GM21367 (cell line): Measurements from ENCODE around the gene USP24.
"Not testable (repeated sequence)": the region's sequence is repeated elsewhere in the genome, so short reads cannot be mapped to it uniquely, and the experiment has no call there.

Experiments
- ATAC-seq: cut with Tn5 transposase; IDR thresholded peaks from one replicate; pipeline ENCODE4 v1.9.1; 2021; ENCODE audit not compliant: unreplicated experiment

Gene USP24

DNA sequence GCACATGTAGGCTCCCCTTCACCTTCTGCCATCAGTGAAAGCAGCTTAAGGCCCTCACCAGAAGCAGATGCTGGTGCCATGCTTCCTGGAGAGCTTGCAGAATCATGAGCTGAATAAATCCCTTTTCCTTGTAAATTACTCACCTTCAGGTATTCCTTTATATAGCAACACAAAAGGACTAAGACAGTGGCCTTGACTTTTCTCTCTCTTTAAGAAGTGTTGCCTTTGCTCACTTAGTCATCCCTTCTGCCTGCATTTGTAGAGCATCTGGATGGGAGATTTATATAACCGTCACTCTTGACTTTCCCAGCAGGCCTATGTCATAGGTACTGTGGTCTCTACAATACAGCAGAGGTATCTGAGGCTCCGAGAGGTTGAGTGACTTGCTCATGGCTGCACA, 172.2 kb downstream of the USP24 start:
- no peak for ATAC-seq

DNA sequence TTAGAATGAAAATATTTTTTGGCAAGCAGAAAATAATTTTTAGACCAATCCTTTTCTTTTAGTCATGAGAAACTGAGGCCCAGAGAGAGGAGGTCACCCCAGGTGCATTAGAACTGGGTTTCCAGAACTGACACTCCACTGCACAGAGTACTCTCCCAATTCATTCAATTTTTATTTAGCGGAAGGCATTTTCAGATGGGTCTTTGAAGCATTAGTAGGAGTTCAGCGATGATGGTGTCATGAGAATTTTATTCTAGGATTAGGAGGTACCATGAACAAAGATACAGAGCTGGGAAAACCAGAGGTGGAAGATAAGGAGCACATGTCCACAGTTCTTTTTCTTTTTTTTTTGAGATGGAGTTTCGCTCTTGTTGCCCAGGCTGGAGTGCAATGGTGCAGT, 173.6 kb downstream of the USP24 start:
- ATAC-seq = no peak

DNA sequence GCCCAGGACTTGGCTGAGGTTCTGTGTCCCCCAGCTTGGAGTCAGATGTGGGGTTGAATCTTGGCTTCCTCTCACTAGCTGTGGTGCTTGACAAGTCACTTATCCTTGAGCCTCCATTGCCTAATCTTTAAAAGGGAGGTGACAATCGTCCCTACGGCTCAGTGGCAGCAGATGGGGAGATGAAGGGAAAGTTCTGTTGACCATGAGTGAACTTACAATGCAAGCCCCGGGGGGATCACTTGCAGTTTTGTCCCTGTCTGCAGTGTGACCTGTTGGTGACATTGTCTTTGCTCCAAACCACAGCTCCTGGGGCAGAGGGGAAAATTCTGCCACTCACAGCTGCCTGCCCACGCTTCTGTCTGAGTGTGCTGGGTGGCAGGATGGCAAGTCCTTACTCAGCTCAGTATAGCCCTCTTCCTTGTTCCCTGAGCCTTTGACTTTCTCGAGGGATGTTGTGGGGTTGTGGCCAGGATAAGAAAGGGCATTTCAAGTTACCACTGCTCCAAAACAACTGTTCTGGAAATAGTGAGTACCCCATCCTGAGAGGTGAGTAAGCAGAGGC, 174.2 kb downstream of the USP24 start:
- ATAC-seq = no peak

DNA sequence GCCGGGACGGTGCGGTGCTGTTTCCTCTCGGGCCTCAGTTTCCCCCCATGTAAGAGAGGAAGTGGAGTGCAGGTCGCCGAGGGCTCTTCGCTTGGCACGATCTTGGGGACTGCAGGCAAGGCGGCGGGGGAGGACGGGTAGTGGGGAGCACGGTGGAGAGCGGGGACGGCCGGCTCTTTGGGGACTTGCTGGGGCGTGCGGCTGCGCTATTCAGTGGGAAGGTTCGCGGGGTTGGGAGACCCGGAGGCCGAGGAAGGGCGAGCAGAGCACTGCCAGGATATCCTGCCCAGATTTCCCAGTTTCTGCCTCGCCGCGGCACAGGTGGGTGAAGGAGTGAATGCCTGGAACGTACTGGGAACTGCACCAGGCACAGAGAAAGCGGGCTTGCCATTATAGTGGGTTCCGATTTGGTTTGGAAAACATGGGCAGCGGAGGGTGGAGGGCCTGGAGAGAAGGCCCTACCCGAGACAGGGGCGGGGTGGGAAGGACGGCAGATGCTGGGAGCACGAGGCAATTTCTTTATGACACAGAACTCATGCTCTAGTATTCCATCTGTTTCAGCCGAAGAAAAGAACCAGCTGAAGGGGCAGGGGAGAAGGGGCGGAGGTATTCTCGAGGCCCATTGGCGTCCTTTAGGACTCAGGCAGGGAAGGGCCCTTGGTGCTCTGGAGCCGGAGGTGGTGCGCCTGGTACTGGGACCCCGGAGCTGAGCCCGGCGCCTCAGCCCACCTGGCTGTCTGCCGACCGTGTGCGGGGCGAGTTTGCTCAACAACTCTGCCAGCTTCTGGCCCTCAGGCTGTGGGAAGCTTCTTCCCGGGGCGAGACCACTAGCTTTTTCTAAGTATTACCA, 174.9 kb downstream of the USP24 start:
- no peak for ATAC-seq

DNA sequence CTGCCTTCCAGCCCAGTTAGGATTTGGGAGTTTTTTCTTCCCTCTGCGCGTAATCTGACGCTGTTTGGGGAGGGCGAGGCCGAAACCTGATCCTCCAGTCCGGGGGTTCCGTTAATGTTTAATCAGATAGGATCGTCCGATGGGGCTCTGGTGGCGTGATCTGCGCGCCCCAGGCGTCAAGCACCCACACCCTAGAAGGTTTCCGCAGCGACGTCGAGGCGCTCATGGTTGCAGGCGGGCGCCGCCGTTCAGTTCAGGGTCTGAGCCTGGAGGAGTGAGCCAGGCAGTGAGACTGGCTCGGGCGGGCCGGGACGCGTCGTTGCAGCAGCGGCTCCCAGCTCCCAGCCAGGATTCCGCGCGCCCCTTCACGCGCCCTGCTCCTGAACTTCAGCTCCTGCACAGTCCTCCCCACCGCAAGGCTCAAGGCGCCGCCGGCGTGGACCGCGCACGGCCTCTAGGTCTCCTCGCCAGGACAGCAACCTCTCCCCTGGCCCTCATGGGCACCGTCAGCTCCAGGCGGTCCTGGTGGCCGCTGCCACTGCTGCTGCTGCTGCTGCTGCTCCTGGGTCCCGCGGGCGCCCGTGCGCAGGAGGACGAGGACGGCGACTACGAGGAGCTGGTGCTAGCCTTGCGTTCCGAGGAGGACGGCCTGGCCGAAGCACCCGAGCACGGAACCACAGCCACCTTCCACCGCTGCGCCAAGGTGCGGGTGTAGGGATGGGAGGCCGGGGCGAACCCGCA, 175.7 kb downstream of the USP24 start, which contains the start of gene PCSK9:
Gene PCSK9 (plus strand): TSS at position 207 of the 741 bp plus-strand sequence. CDS start 290 bp downstream, at position 497.
- no peak for ATAC-seq

DNA sequence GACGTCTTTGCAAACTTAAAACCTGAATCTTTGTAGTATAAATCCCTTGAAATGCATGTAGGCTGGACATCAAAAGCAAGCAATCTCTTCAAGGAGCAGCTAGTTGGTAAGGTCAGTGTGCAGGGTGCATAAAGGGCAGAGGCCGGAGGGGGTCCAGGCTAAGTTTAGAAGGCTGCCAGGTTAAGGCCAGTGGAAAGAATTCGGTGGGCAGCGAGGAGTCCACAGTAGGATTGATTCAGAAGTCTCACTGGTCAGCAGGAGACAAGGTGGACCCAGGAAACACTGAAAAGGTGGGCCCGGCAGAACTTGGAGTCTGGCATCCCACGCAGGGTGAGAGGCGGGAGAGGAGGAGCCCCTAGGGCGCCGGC, 176.2 kb downstream of the USP24 start:
- ATAC-seq = no peak

DNA sequence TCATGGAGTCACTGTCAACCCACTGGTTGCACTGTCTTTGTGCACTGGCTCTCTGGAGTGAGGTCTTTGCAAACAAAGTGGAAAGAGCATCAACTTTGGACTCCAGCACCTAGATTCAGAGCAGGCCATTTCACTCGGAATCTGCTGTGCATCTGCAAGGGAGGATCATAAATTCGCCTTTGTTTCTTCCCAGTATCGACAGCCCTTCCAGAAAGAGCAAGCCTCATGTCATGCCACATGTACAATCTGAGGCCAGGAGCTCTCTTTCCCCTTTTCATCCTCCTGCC, 176.7 kb downstream of the USP24 start:
- no peak for ATAC-seq

DNA sequence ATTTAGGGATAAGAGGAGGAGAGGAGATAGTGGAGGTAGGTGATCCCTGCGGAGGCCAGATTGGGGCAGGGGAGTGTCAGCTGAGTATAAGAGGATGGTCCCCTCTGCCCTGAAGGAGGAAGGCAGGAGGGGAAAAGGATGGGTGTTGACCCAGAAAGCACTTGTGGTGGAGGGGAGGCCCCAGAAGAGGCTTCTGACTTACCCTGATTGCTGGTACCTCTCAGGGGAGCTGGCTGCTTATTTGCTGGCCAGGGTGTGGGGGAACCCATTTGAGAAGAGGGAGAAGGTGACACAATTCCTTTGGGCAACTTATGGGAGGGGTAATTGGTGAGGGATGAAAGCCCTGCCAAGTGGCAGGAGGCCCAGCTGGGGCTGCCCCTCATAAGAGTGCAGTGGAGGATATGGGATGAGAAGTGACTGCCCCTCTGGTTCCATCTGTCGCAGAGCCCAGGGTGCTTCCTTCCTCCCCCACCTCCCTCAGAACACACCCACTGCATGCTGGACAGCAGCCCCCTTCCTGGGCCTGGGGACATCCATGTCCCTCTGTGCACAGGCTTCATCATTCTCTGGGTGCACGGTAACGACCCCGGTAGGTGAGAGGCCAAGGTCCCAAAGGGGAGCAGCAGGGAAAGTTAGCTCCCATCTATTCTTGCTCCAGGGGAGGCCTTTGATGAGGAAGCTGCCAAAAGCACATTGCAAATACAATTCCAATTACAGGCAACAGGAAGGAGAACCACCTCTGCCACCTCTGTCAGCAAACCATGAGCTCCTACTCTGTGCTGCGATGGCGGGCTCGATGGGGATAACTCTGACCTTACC, 177.2 kb downstream of the USP24 start:
- ATAC-seq = no peak

DNA sequence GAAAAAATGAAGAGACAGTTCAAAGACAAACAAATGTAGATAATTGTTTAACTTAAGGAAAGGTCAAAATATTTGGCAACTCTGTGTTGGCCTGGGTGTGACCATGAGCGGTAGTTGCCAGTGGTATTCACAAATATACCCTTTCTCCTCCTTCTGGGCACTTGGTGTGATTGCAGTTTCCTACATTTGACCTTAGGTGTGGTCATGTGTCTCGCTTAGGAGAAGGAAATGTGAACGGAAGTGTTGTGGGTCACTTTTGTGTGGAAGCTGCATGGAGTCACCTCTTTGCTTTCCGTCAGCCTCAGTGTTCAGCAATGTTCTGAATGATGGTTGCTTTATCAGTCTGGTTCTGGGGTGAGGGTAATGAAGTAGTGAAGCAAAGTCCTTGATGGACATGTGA, 179.3 kb downstream of the USP24 start:
- ATAC-seq = no peak

DNA sequence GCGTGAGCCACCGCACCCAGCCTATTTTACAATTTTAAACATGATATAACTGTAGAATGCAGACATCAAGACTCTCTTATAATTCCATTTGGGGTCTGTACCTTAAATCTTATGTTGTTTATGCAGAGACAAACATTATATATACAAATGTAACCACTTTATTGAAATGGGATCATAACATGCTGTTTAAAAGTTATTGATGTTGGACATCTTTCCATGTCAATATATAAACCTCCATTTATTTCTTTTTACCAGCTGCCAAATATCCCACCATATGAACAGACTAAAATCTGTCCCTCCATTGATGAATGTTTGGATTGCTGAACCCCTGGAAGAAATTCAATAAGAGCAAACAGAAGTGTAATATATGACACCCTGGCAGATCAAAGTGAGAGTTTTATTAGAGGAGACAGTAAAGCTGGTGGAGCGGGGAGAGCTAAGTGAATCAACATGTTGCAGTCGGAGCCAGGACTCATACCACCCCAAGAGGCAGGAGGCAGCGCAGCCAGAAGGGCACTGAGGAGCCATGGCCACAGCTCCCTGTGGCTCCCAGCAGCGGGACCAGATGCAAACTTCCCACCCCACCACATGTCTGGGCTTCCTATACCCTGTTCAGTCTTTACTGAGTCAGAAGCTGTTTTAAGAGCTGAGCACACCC, 180.6 kb downstream of the USP24 start:
- ATAC-seq = no peak

DNA sequence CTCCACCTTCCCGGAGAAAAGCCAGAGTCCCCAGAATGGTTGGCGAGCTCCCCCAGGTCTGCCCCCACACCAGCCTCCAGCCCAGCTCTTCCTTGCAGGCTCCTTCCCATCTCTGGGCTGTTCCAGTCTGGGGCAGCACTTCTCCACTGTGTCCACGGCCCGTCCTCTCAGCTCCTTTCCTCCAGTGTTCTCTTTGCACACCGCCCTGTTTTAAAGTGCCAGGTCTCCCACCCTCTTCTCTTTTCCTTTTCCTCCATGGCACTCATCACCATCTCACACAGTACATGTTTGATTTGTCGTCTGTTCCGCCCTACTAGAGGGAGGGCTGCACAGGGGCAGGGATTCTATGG, 181.9 kb downstream of the USP24 start:
- no peak for ATAC-seq

DNA sequence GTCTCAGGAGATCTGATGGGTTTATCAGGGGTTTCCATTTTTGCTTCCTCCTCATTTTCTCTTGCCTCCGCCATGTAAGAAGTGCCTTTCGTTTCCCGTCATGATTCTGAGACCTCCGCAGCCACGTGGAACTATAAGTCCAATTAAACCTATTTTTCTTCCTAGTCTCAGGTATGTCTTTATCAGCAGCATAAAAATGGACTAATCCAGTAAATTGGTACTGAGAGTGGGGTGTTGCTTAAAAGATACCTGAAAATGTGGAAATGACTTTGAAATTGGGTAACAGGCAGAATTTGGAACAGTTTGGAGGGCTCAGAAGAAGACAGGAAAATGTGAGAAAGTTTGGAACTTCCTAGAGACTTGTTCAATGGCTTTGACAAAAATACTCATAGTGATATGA, 184.1 kb downstream of the USP24 start:
- ATAC-seq = not testable (repeated sequence)

DNA sequence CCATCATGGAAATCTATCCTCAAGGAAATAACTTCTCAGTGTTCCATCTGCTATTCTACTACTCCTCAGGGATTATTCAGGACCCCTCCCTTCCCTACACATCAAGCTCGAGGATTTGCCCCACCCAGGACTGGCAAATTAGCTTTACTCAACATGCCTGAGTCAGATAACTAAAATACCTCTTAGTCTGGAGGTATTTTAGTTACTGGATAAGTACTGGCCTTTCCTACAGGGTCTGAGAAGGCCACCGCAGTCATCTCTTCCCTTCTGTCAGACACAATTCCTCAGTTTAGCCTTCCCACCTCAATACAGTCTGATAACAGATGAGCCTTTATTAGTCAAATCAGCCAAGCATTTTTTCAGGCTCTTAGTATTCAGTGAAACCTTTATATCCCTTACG, 188.5 kb downstream of the USP24 start:
- ATAC-seq = not testable (repeated sequence)

DNA sequence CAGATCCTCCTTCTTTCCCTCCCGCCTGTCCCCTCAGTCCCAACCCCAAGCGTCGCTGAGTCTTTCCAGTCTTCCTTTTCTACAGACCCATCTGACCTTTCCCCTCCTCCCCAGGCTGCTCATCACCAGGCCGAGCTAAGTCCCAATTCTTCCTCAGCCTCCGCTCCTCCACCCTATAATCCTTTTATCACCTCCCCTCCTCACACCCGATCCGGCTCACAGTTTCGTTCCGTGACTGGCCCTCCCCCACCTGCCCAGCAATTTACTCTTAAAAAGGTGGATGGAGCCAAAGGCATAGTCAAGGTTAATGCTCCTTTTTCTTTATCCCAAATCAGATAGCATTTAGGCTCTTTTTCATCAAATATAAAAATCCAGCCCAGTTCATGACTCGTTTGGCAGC, 191.0 kb downstream of the USP24 start:
- ATAC-seq = not testable (repeated sequence)

DNA sequence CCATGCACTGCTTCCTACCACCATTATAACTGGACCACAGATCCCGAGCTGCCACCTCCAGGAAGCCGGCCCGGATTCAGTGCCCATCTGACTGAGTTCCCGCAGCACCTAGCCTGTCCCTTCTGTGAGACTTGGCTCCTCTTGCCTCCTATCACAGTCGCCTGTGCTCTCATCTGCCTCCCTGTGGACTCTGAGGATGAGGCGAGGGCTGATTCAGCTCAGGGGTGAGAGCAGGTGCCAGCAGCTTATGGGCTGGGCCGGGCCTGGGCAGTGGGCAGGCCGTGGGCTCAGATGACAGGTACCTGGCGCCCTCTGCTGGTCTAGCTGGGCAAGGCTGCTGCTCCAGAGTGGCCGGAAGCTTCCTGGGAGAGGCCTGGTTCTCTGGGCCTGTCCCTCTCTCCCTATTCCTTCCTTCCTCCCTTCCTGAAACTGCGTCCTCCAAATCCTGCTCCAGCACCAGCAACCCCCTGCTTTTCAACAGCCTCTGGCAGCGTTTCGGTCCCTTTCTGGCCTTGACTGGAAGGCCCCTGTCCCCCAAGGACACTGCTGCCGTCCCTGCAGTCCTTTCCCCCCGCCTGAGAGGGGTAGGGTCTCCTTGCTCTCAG, 193.1 kb downstream of the USP24 start:
- ATAC-seq = peak; percentile 73

DNA sequence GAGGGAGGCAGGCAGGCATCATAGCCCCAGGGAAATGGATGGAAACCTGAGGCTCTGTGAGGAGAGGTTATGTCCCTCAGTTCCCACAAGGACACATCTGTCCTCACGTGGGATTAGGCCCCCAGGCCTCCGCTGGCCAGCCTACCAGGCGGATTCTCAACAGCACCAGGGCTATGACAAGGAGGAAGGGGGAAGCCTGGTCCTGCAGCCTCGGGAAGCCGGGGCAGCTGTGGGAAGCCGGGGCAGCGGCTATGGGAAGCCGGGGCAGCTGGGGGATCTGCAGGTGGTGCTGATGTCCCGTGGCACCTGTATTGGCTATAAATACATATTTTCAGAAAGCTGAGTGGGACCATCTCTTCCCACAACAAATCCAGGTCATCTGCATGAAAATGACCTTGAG, 196.8 kb downstream of the USP24 start:
- no peak for ATAC-seq
